CD14-positive monocyte (primary cell): ENCODE data around the gene GYS2. TPM values are rescaled to one million over a fixed set of nuclear protein-coding genes. Genes with fewer than 3 reads are reported as not detected.
"Not testable (repeated sequence)": the region's sequence is repeated elsewhere in the genome, so short reads cannot be mapped to it uniquely, and the experiment has no call there.

Source experiments
- DNase-seq, 3 donors: peaks; one replicate each; pipeline ENCODE4 v3.0.0-alpha.2; 2011 to 2022
- H2AFZ ChIP-seq: 2 replicates; pipeline ENCODE4 v1.6.0; 2012; ENCODE audit warnings: mild to moderate bottlenecking, low read depth, low read length, inconsistent platforms; ENCODE audit not compliant: insufficient read depth, poor library complexity, severe bottlenecking
- H3K27ac ChIP-seq, 2 donors: 1 replicate in 1 of 2; 2 replicates in 1 of 2; pipeline ENCODE4 v1.5.1; 2012 to 2013; ENCODE audit warnings: low read length in 2 of 2, control low read depth in 1 of 2, inconsistent platforms in 1 of 2, low read depth in 1 of 2, mild to moderate bottlenecking in 1 of 2
- H3K27me3 ChIP-seq, 2 donors: one replicate each; pipeline versions ENCODE4 v1.6.0 to v1.6.1; 2011 to 2013; ENCODE audit warnings: low read length in 2 of 2; ENCODE audit not compliant: control insufficient read depth in 2 of 2, insufficient read depth in 2 of 2
- H3K36me3 ChIP-seq, 2 donors: replicated peaks in 1 of 2; 1 replicate in 1 of 2; 2 replicates in 1 of 2; pipeline versions ENCODE4 v1.5.1 to v1.6.1; 2012 to 2013; ENCODE audit warnings: low read length in 2 of 2, control low read depth in 1 of 2, inconsistent platforms in 1 of 2, mild to moderate bottlenecking in 1 of 2; ENCODE audit not compliant: insufficient read depth in 2 of 2, control insufficient read depth in 1 of 2
- H3K4me1 ChIP-seq, 2 donors: 1 replicate in 1 of 2; 2 replicates in 1 of 2; pipeline versions ENCODE4 v1.5.1 to v1.6.1; 2012 to 2013; ENCODE audit warnings: low read length in 2 of 2, control low read depth in 1 of 2, inconsistent platforms in 1 of 2, mild to moderate bottlenecking in 1 of 2, moderate library complexity in 1 of 2; ENCODE audit not compliant: insufficient read depth in 2 of 2, control insufficient read depth in 1 of 2
- H3K4me2 ChIP-seq: replicated peaks from 2 replicates; pipeline ENCODE3; 2012; ENCODE audit warnings: low read length, moderate library complexity, mild to moderate bottlenecking; ENCODE audit not compliant: poor library complexity, severe bottlenecking; ENCODE audit errors: extremely low read depth
- H3K4me3 ChIP-seq, 3 experiments: fragments of 200-600 bp in 1 of 3; sonication (generic) in 1 of 3; replicated peaks in 1 of 3; 1 replicate in 2 of 3; 2 replicates in 1 of 3; pipeline ENCODE4 v1.5.1; 2011 to 2013; ENCODE audit warnings: low read length in 3 of 3, mild to moderate bottlenecking in 3 of 3, control low read depth in 2 of 3, low read depth in 2 of 3, inconsistent platforms in 1 of 3, moderate library complexity in 1 of 3
- H3K79me2 ChIP-seq: 2 replicates; pipeline ENCODE4 v1.6.0; 2012; ENCODE audit warnings: mild to moderate bottlenecking, control low read depth, inconsistent platforms, low read length, moderate library complexity; ENCODE audit not compliant: insufficient read depth
- H3K9ac ChIP-seq: 2 replicates; pipeline ENCODE4 v1.6.0; 2017; ENCODE audit warnings: low read length, mild to moderate bottlenecking; ENCODE audit not compliant: insufficient read depth, poor library complexity, severe bottlenecking
- H3K9me3 ChIP-seq, 2 donors: replicated peaks in 1 of 2; 1 replicate in 1 of 2; 2 replicates in 1 of 2; pipeline versions ENCODE4 v1.5.1 to v1.6.1; 2012 to 2013; ENCODE audit warnings: low read length in 2 of 2, control low read depth in 1 of 2; ENCODE audit not compliant: control insufficient read depth in 1 of 2, insufficient read depth in 1 of 2
- H4K20me1 ChIP-seq: 2 replicates; pipeline ENCODE4 v1.6.0; 2012; ENCODE audit warnings: mild to moderate bottlenecking, low read length, control low read depth, moderate library complexity; ENCODE audit not compliant: insufficient read depth
- H3K27ac Mint-ChIP-seq, 7 donors: one replicate each; pipeline ENCODE4 v1.8.0; 2020; ENCODE audit warnings: mild to moderate bottlenecking in 7 of 7, mixed read lengths in 7 of 7, moderate library complexity in 6 of 7, inconsistent platforms in 2 of 7
- H3K27me3 Mint-ChIP-seq, 3 donors: one replicate each; pipeline ENCODE4 v1.8.0; 2021 to 2022; ENCODE audit warnings: low read depth in 3 of 3, mild to moderate bottlenecking in 3 of 3, mixed read lengths in 3 of 3, moderate library complexity in 3 of 3, inconsistent platforms in 1 of 3
- H3K36me3 Mint-ChIP-seq, 2 donors: one replicate each; pipeline ENCODE4 v1.8.0; 2020; ENCODE audit warnings: mixed read lengths in 2 of 2, inconsistent platforms in 1 of 2, mild to moderate bottlenecking in 1 of 2
- H3K4me1 Mint-ChIP-seq: one replicate; pipeline ENCODE4 v1.8.0; 2020; ENCODE audit warnings: mild to moderate bottlenecking, mixed read lengths
- H3K4me3 Mint-ChIP-seq, 2 donors: one replicate each; pipeline ENCODE4 v1.8.0; 2020; ENCODE audit warnings: mild to moderate bottlenecking in 2 of 2, mixed read lengths in 2 of 2, moderate library complexity in 1 of 2
- H3K9me3 Mint-ChIP-seq, 7 donors: one replicate each; pipeline ENCODE4 v1.8.0; 2020 to 2022; ENCODE audit warnings: mixed read lengths in 7 of 7, mild to moderate bottlenecking in 6 of 7, moderate library complexity in 6 of 7, inconsistent platforms in 2 of 7
- CTCF ChIP-seq: fragments of 200-600 bp; IDR thresholded peaks from one replicate; pipeline ENCODE4 v1.8.0; 2022; ENCODE audit warnings: antibody characterized with exemption, mild to moderate bottlenecking
- WGBS: methylation state at CpG from one replicate; pipeline ENCODE4 v1.1.5; 2013; ENCODE audit warnings: missing lambda C conversion rate; ENCODE audit not compliant: insufficient coverage; 5-methylcytosine and 5-hydroxymethylcytosine counted together
- intact Hi-C, 2 donors: fragments of 100-400 bp; cut with micrococcal nuclease; formaldehyde crosslinking; loops; one replicate each; pipeline versions ENCODE4 v1.15.0 to v1.15.1; 2023
- polyA plus RNA-seq, 3 donors: library from polyadenylated mRNA; depleted of rRNA in 1 of 3; unstranded in 2 of 3; stranded (reverse) in 1 of 3; fragments of 300-500 nt in 2 of 3; fragments of >200 nt in 1 of 3; fragmentation: Illumina TruSeq in 2 of 3; gene quantifications; 1 replicate in 2 of 3; 2 replicates in 1 of 3; pipeline ENCODE4 v1.2.3, GENCODE V29; 2012 to 2021

GYS2 gene
- polyA plus RNA-seq, 3 donors, result not detected

- H3K4me3 Mint-ChIP-seq, result no peak overlapping the region
- H3K79me2 ChIP-seq, result no peaks in the 10 kb centered on the region
- peaks cover 0 to 4% (median 2%) of the 10 kb centered on the region in 7 donors for H3K9me3 Mint-ChIP-seq
- H3K27me3 Mint-ChIP-seq, result peaks cover 0 to 2% (median 0%) of the 10 kb centered on the region in 3 donors
- H3K9ac ChIP-seq, result no peak overlapping the region
- no peak overlapping the region for H3K27ac ChIP-seq
- DNase-seq, result no peak
- H3K36me3 Mint-ChIP-seq, result no peaks in the 10 kb centered on the region
- no peak for TF ChIP-seq CTCF
- H2AFZ ChIP-seq, result no peak overlapping the region
- intact Hi-C loops, result no loop called here
- no peaks in the 10 kb centered on the region for H3K27me3 ChIP-seq
- no CpG with 5 or more reads among the region's 4 CpGs for WGBS
- H3K4me1 Mint-ChIP-seq, result peaks cover 6% of the 10 kb centered on the region
- no peaks in the 10 kb centered on the region for H4K20me1 ChIP-seq
- no peaks in the 10 kb centered on the region for H3K4me1 ChIP-seq
- H3K4me3 ChIP-seq, result no peak overlapping the region
- H3K9me3 ChIP-seq, result no peaks in the 10 kb centered on the region
- no peaks in the 10 kb centered on the region for H3K36me3 ChIP-seq
- H3K4me2 ChIP-seq, result no peak overlapping the region
- no peak overlapping the region for H3K27ac Mint-ChIP-seq
These were observed 6.0 kb downstream of the GYS2 start for GRCh38 chr12:21598651-21599050.

- H3K27ac ChIP-seq, H2AFZ ChIP-seq, H3K36me3 Mint-ChIP-seq, H3K9me3 ChIP-seq, H3K4me3 ChIP-seq, H3K4me3 Mint-ChIP-seq, H3K4me1 ChIP-seq, H3K27me3 Mint-ChIP-seq, H3K4me1 Mint-ChIP-seq, H3K27ac Mint-ChIP-seq, DNase-seq, H3K27me3 ChIP-seq, H3K36me3 ChIP-seq, H3K79me2 ChIP-seq, H3K9ac ChIP-seq, H4K20me1 ChIP-seq, intact Hi-C loops, H3K4me2 ChIP-seq: not testable (repeated sequence)
- H3K9me3 Mint-ChIP-seq, result peaks cover 6 to 26% (median 15%) of the 10 kb centered on the region in 7 donors
These were observed 9.3 kb downstream of the GYS2 start for GRCh38 chr12:21595356-21595755.
